ENCODE data around the gene CAD. TPM values are rescaled to one million over a fixed set of nuclear protein-coding genes. Genes with fewer than 3 reads are reported as not detected.

Gene CAD
- total and polyA plus RNA-seq, 9 of the 15 experiments (the other 6 are each of a cell fraction or from before 2014, with no cell fraction given): 7.5 to 126 (median 33.7) TPM

- TF ChIP-seq CUX1 (CRISPR knock-in tag; IDR thresholded peaks at IDR 0.05): no peak
- no peak for TF ChIP-seq PTRF (tag; IDR thresholded peaks at IDR 0.05)
- no peak for TF ChIP-seq ZNF75A (CRISPR knock-in tag; IDR thresholded peaks at IDR 0.05)
- TF ChIP-seq POLR2A (conservative IDR thresholded peaks at IDR 0.05): peak; percentile 87
- no peak for TF ChIP-seq MCM7 (IDR thresholded peaks at IDR 0.05)
- TF ChIP-seq ZNF165 (CRISPR knock-in tag; IDR thresholded peaks at IDR 0.05; ENCODE audit: borderline replicate concordance): no peak
- no peak for TF ChIP-seq NBN (IDR thresholded peaks at IDR 0.05; ENCODE audit: low read depth)
- TF ChIP-seq TARDBP (IDR thresholded peaks at IDR 0.05): no peak
- no peak for TF ChIP-seq ZNF311 (CRISPR knock-in tag; IDR thresholded peaks at IDR 0.05)
- no peak for TF ChIP-seq FOSL1 (tag; conservative IDR thresholded peaks at IDR 0.05)
- TF ChIP-seq U2AF2 (optimal IDR thresholded peaks at IDR 0.05; ENCODE audit: low read depth, low read length): no peak
- TF ChIP-seq HNRNPLL (IDR thresholded peaks at IDR 0.05; ENCODE audit: low read depth, low read length, poor library complexity, severe bottlenecking): peak; percentile 50
- no peak for TF ChIP-seq ILF3 (IDR thresholded peaks at IDR 0.05; ENCODE audit: borderline replicate concordance)
- TF ChIP-seq ZNF318 (IDR thresholded peaks at IDR 0.05; ENCODE audit: borderline replicate concordance in 1 of 2, low read depth in 1 of 2): no peak
- no peak for TF ChIP-seq MECOM (CRISPR knock-in tag; IDR thresholded peaks at IDR 0.05)
Measured at GRCh38 chr2:27217173-27218121, at the start of gene CAD (continued).
